Keratinocyte (primary cell): Measurements from ENCODE around the gene PTS. TPM values are rescaled to one million over a fixed set of nuclear protein-coding genes. Genes with fewer than 3 reads are reported as not detected.

Experiments
- DNase-seq: peaks from one replicate; pipeline ENCODE4 v3.0.0-alpha.2; 2011; ENCODE audit warnings: low read depth, missing footprints, low spot score
- FAIRE-seq: peaks from 2 replicates; lab custom pipeline; 2011; peaks lifted over from hg19 to GRCh38; lab: Jason Lieb, UNC
- H2AFZ ChIP-seq: 2 replicates; pipeline ENCODE4 v1.6.0; 2012; ENCODE audit warnings: low read length, control low read depth, inconsistent platforms; ENCODE audit not compliant: control insufficient read depth
- H3K27ac ChIP-seq: 2 replicates; pipeline ENCODE4 v1.5.1; 2011; ENCODE audit warnings: low read length; ENCODE audit not compliant: control insufficient read depth, insufficient read depth
- H3K27me3 ChIP-seq: 3 replicates; pipeline ENCODE4 v1.6.0; 2011; ENCODE audit warnings: low read length; ENCODE audit not compliant: control insufficient read depth, insufficient read depth; ENCODE audit errors: extremely low read depth
- H3K36me3 ChIP-seq, 2 experiments: 2 replicates in 1 of 2; 3 replicates in 1 of 2; pipeline ENCODE4 v1.5.1; 2011; ENCODE audit warnings: low read length in 2 of 2, mild to moderate bottlenecking in 1 of 2; ENCODE audit not compliant: control insufficient read depth in 2 of 2, insufficient read depth in 2 of 2; ENCODE audit errors: extremely low read depth in 1 of 2
- H3K4me1 ChIP-seq: 3 replicates; pipeline ENCODE4 v1.5.1; 2011; ENCODE audit warnings: low read length; ENCODE audit not compliant: control insufficient read depth, insufficient read depth; ENCODE audit errors: extremely low read depth
- H3K4me2 ChIP-seq: 3 replicates; pipeline ENCODE4 v1.6.0; 2011; ENCODE audit warnings: low read depth, low read length; ENCODE audit not compliant: control insufficient read depth, insufficient read depth; ENCODE audit errors: extremely low read depth
- H3K4me3 ChIP-seq, 3 experiments: fragments of 200-600 bp in 1 of 3; sonication (generic) in 1 of 3; 2 replicates in 2 of 3; 3 replicates in 1 of 3; pipeline ENCODE4 v1.5.1; 2011 to 2016; ENCODE audit warnings: low read length in 3 of 3, mild to moderate bottlenecking in 3 of 3, control low read depth in 2 of 3, inconsistent platforms in 1 of 3, low read depth in 1 of 3, mixed read lengths in 1 of 3, mixed run types in 1 of 3, moderate library complexity in 1 of 3; ENCODE audit not compliant: control insufficient read depth in 2 of 3, insufficient read depth in 2 of 3; ENCODE audit errors: extremely low read depth in 1 of 3
- H3K79me2 ChIP-seq: 2 replicates; pipeline ENCODE4 v1.6.0; 2012; ENCODE audit warnings: low read length; ENCODE audit not compliant: control insufficient read depth, insufficient read depth
- H3K9ac ChIP-seq: 3 replicates; pipeline ENCODE4 v1.6.0; 2011; ENCODE audit warnings: low read length; ENCODE audit not compliant: control insufficient read depth, insufficient read depth; ENCODE audit errors: extremely low read depth
- H3K9me1 ChIP-seq: 3 replicates; pipeline ENCODE4 v1.6.0; 2011; ENCODE audit warnings: low read length; ENCODE audit not compliant: control insufficient read depth, insufficient read depth; ENCODE audit errors: extremely low read depth
- H3K9me3 ChIP-seq: 2 replicates; pipeline ENCODE4 v1.5.1; 2012; ENCODE audit warnings: low read depth, low read length; ENCODE audit not compliant: control insufficient read depth
- H4K20me1 ChIP-seq: 3 replicates; pipeline ENCODE4 v1.6.0; 2011; ENCODE audit warnings: low read length; ENCODE audit not compliant: control insufficient read depth, insufficient read depth; ENCODE audit errors: extremely low read depth
- CTCF ChIP-seq, 3 experiments: IDR thresholded peaks in 1 of 3; conservative IDR thresholded peaks in 1 of 3; optimal IDR thresholded peaks in 1 of 3; 2 replicates in 2 of 3; 3 replicates in 1 of 3; pipeline versions ENCODE3 to v1.5.1; 2011; ENCODE audit warnings: low read length in 3 of 3, mild to moderate bottlenecking in 3 of 3, moderate library complexity in 2 of 3, control low read depth in 1 of 3, inconsistent platforms in 1 of 3; ENCODE audit not compliant: insufficient read depth in 2 of 3; ENCODE audit errors: extremely low read depth in 1 of 3
- EZH2 ChIP-seq: IDR thresholded peaks from one replicate; pipeline ENCODE4 v1.6.1; 2012; ENCODE audit warnings: inconsistent platforms, mild to moderate bottlenecking, low read length, moderate library complexity
- dilution Hi-C: fragments of 300-500 bp; cut with MboI; formaldehyde crosslinking; loops from one replicate; pipeline ENCODE4 v1.7.0; 2020; ENCODE audit warnings: low sequenced_read_pairs; ENCODE audit not compliant: extremely low pct_ligation_motif_present
- polyA plus RNA-seq, 5 experiments: library from polyadenylated mRNA; depleted of rRNA in 3 of 5; stranded (reverse) in 3 of 5; stranded (forward) in 1 of 5; unstranded in 1 of 5; fragments of >200 nt; gene quantifications; 1 replicate in 1 of 5; 2 replicates in 3 of 5; 3 replicates in 1 of 5; pipeline versions ENCODE4 v1.2.1 to v1.2.3, GENCODE V29; 2011 to 2012; ENCODE audit warnings: missing spikeins in 2 of 5, low read depth in 1 of 5, low replicate concordance in 1 of 5

PTS gene
- polyA plus RNA-seq, 1 donor (not counting 4 experiments of a cell fraction or from before 2014, with no cell fraction given): 72.5 TPM

GRCh38 chr11:112270551-112271180 is 44.4 kb downstream of the PTS start:
- TF ChIP-seq CTCF (optimal IDR thresholded peaks at IDR 0.05 in 1 of 3, IDR thresholded peaks at IDR 0.05 in 1 of 3, conservative IDR thresholded peaks at IDR 0.05 in 1 of 3; ENCODE audit: extremely low read depth in 1 of 3, insufficient read depth in 2 of 3, low read length in 3 of 3): no peak
- no peak for TF ChIP-seq EZH2
- Histone ChIP-seq H2AFZ (no peak overlapping the region), H3K36me3 (no peaks in the 10 kb centered on the region), H3K4me2 (no peak overlapping the region), H3K9me1 (no peaks in the 10 kb centered on the region), H4K20me1 (no peaks in the 10 kb centered on the region), H3K27ac (no peak overlapping the region), H3K9ac (no peak overlapping the region), H3K27me3 (no peaks in the 10 kb centered on the region), H3K9me3 (no peaks in the 10 kb centered on the region), H3K4me1 (no peaks in the 10 kb centered on the region), H3K4me3 (no peak overlapping the region), H3K79me2 (no peaks in the 10 kb centered on the region)
- FAIRE-seq (no peak), DNase-seq (no peak)
- dilution Hi-C loops: no loop called here

- Histone ChIP-seq H3K27me3 (no peaks in the 10 kb centered on the region), H3K9me3 (no peaks in the 10 kb centered on the region), H4K20me1 (no peaks in the 10 kb centered on the region), H3K4me1 (no peaks in the 10 kb centered on the region), H3K79me2 (no peaks in the 10 kb centered on the region), H3K4me2 (no peak overlapping the region), H2AFZ (no peak overlapping the region), H3K9ac (no peak overlapping the region), H3K9me1 (no peaks in the 10 kb centered on the region), H3K4me3 (no peak overlapping the region), H3K27ac (no peak overlapping the region), H3K36me3 (no peaks in the 10 kb centered on the region)
- FAIRE-seq: no peak
- no peak for DNase-seq
- TF ChIP-seq EZH2: no peak
- TF ChIP-seq CTCF (optimal IDR thresholded peaks at IDR 0.05 in 1 of 3, IDR thresholded peaks at IDR 0.05 in 1 of 3, conservative IDR thresholded peaks at IDR 0.05 in 1 of 3; ENCODE audit: extremely low read depth in 1 of 3, insufficient read depth in 2 of 3, low read length in 3 of 3): no peak
- dilution Hi-C loops: no loop called here
Measured at GRCh38 chr11:112271242-112271641, 45.0 kb downstream of the PTS start.
